Karpas-422 (cell line): ENCODE results near the gene UBASH3A. TPM values are rescaled to one million over a fixed set of nuclear protein-coding genes. Genes with fewer than 3 reads are reported as not detected.

Source experiments
- DNase-seq: peaks from one replicate; pipeline ENCODE4 v3.0.0-alpha.2; 2015
- H2AFZ ChIP-seq: fragments of 200-600 bp; sonication (generic); 2 replicates; pipeline ENCODE4 v1.6.1; 2014; ENCODE audit warnings: antibody characterized with exemption, low read length, mixed read lengths
- H3K27ac ChIP-seq: fragments of 200-600 bp; sonication (generic); 2 replicates; pipeline ENCODE4 v1.5.1; 2014; ENCODE audit warnings: mild to moderate bottlenecking, low read length, moderate library complexity
- H3K27me3 ChIP-seq: fragments of 200-600 bp; sonication (generic); 2 replicates; pipeline ENCODE4 v1.6.1; 2014; ENCODE audit warnings: low read length, mixed read lengths
- H3K36me3 ChIP-seq: fragments of 200-600 bp; sonication (generic); 2 replicates; pipeline ENCODE4 v1.6.1; 2014; ENCODE audit warnings: low read length, mixed read lengths; ENCODE audit not compliant: insufficient read depth
- H3K4me1 ChIP-seq: fragments of 200-600 bp; sonication (generic); 2 replicates; pipeline ENCODE4 v1.6.1; 2014; ENCODE audit warnings: mild to moderate bottlenecking, low read length, mixed read lengths
- H3K4me2 ChIP-seq: fragments of 200-600 bp; sonication (generic); 2 replicates; pipeline ENCODE4 v1.6.1; 2014; ENCODE audit warnings: low read length, low read depth, mild to moderate bottlenecking; ENCODE audit not compliant: poor library complexity, severe bottlenecking
- H3K4me3 ChIP-seq: fragments of 200-600 bp; sonication (generic); 2 replicates; pipeline ENCODE4 v1.5.1; 2014; ENCODE audit warnings: mild to moderate bottlenecking, antibody characterized with exemption, low read length, mixed read lengths
- H3K79me2 ChIP-seq: fragments of 200-600 bp; sonication (generic); 2 replicates; pipeline ENCODE4 v1.6.1; 2014; ENCODE audit warnings: mild to moderate bottlenecking, low read length, mixed read lengths
- H3K9ac ChIP-seq: fragments of 200-600 bp; sonication (generic); 2 replicates; pipeline ENCODE4 v1.6.0; 2014; ENCODE audit warnings: low read length
- H3K9me2 ChIP-seq: fragments of 200-600 bp; sonication (generic), shearing (Covaris generic); replicated peaks from 2 replicates; pipeline ENCODE4 v1.6.0; 2014; ENCODE audit warnings: mild to moderate bottlenecking, low read length, moderate library complexity; ENCODE audit not compliant: insufficient read depth
- H3K9me3 ChIP-seq: fragments of 300-700, 200-600 bp; sonication (generic); 2 replicates; pipeline ENCODE4 v1.6.1; 2014; ENCODE audit warnings: low read length, mixed read lengths
- H4K20me1 ChIP-seq: fragments of 200-600 bp; sonication (generic); 2 replicates; pipeline ENCODE4 v1.6.1; 2014; ENCODE audit warnings: mild to moderate bottlenecking, antibody characterized with exemption, low read length, low read depth; ENCODE audit not compliant: insufficient read depth
- total RNA-seq: library from RNA; depleted of rRNA; stranded (reverse); fragments of >200 nt; shearing (Covaris generic); gene quantifications from 2 replicates; pipeline ENCODE4 v1.2.3, GENCODE V29; 2014; ENCODE audit warnings: low replicate concordance

The UBASH3A gene
- total RNA-seq, 1 experiment from 2014 or later, result not detected

- Histone ChIP-seq H4K20me1 (0 out of 2 replicates have a peak, but pooled peaks cover 6% of the 10 kb centered on the region), H3K4me3 (no peak overlapping the region), H3K9ac (no peak overlapping the region), H3K27ac (no peak overlapping the region), H3K79me2 (no peaks in the 10 kb centered on the region), H3K4me1 (no peaks in the 10 kb centered on the region), H3K9me3 (no peaks in the 10 kb centered on the region), H2AFZ (no peak overlapping the region), H3K36me3 (no peaks in the 10 kb centered on the region), H3K4me2 (no peak overlapping the region), H3K27me3 (no peaks in the 10 kb centered on the region), H3K9me2 (no peaks in the 10 kb centered on the region)
- no peak for DNase-seq
Observed at GRCh38 chr21:42440187-42440792, 36.6 kb downstream of the UBASH3A start.

GRCh38 chr21:42441963-42442362, 38.3 kb downstream of the UBASH3A start:
- Histone ChIP-seq H3K4me2 (no peak overlapping the region), H3K9me2 (no peaks in the 10 kb centered on the region), H4K20me1 (0 out of 2 replicates have a peak, but pooled peaks cover 6% of the 10 kb centered on the region), H3K36me3 (no peaks in the 10 kb centered on the region), H3K27ac (no peak overlapping the region), H3K9ac (no peak overlapping the region), H3K9me3 (no peaks in the 10 kb centered on the region), H3K4me3 (no peak overlapping the region), H3K79me2 (no peaks in the 10 kb centered on the region), H3K4me1 (no peaks in the 10 kb centered on the region), H3K27me3 (no peaks in the 10 kb centered on the region), H2AFZ (no peak overlapping the region)
- no peak for DNase-seq

- no peaks in the 10 kb centered on the region for H3K79me2 ChIP-seq
- H3K9ac ChIP-seq, result no peak overlapping the region
- DNase-seq, result no peak
- no peaks in the 10 kb centered on the region for H3K27me3 ChIP-seq
- H3K4me1 ChIP-seq, result no peaks in the 10 kb centered on the region
- H4K20me1 ChIP-seq, result 0 out of 2 replicates have a peak, but pooled peaks cover 6% of the 10 kb centered on the region
- no peak overlapping the region for H3K27ac ChIP-seq
- H2AFZ ChIP-seq, result no peak overlapping the region
- no peaks in the 10 kb centered on the region for H3K9me2 ChIP-seq
- no peaks in the 10 kb centered on the region for H3K36me3 ChIP-seq
- H3K9me3 ChIP-seq, result no peaks in the 10 kb centered on the region
- no peak overlapping the region for H3K4me2 ChIP-seq
- no peak overlapping the region for H3K4me3 ChIP-seq
Observed at GRCh38 chr21:42443181-42443785, 39.6 kb downstream of the UBASH3A start.

- 0 out of 2 replicates have a peak, but pooled peaks cover 6% of the 10 kb centered on the region for H4K20me1 ChIP-seq
- no peak for DNase-seq
- no peak overlapping the region for H3K4me3 ChIP-seq
- H3K4me2 ChIP-seq, result no peak overlapping the region
- H3K79me2 ChIP-seq, result no peaks in the 10 kb centered on the region
- no peak overlapping the region for H2AFZ ChIP-seq
- H3K27ac ChIP-seq, result no peak overlapping the region
- no peaks in the 10 kb centered on the region for H3K9me2 ChIP-seq
- H3K9ac ChIP-seq, result no peak overlapping the region
- H3K9me3 ChIP-seq, result no peaks in the 10 kb centered on the region
- H3K27me3 ChIP-seq, result no peaks in the 10 kb centered on the region
- no peaks in the 10 kb centered on the region for H3K36me3 ChIP-seq
- H3K4me1 ChIP-seq, result no peaks in the 10 kb centered on the region
Observed at GRCh38 chr21:42443876-42444744, 40.4 kb downstream of the UBASH3A start.

- H3K9me2 ChIP-seq, result no peaks in the 10 kb centered on the region
- H3K4me1 ChIP-seq, result no peaks in the 10 kb centered on the region
- H3K4me3 ChIP-seq, result no peak overlapping the region
- no peak for DNase-seq
- H3K79me2 ChIP-seq, result no peaks in the 10 kb centered on the region
- H3K4me2 ChIP-seq, result no peak overlapping the region
- H3K27me3 ChIP-seq, result no peaks in the 10 kb centered on the region
- no peak overlapping the region for H3K27ac ChIP-seq
- H3K9ac ChIP-seq, result no peak overlapping the region
- 0 out of 2 replicates have a peak, but pooled peaks cover 6% of the 10 kb centered on the region for H4K20me1 ChIP-seq
- H3K9me3 ChIP-seq, result no peaks in the 10 kb centered on the region
- no peaks in the 10 kb centered on the region for H3K36me3 ChIP-seq
- no peak overlapping the region for H2AFZ ChIP-seq
Observed at GRCh38 chr21:42444745-42445059, 41.0 kb downstream of the UBASH3A start.

GRCh38 chr21:42445311-42445710, 41.6 kb downstream of the UBASH3A start:
- Histone ChIP-seq H3K4me2 (no peak overlapping the region), H3K9me3 (no peaks in the 10 kb centered on the region), H3K9ac (no peak overlapping the region), H3K27me3 (no peaks in the 10 kb centered on the region), H3K27ac (no peak overlapping the region), H3K4me1 (no peaks in the 10 kb centered on the region), H3K9me2 (no peaks in the 10 kb centered on the region), H3K79me2 (no peaks in the 10 kb centered on the region), H3K36me3 (no peaks in the 10 kb centered on the region), H4K20me1 (0 out of 2 replicates have a peak, but pooled peaks cover 6% of the 10 kb centered on the region), H3K4me3 (no peak overlapping the region), H2AFZ (no peak overlapping the region)
- DNase-seq, result no peak

- Histone ChIP-seq H4K20me1 (0 out of 2 replicates have a peak, but pooled peaks cover 6% of the 10 kb centered on the region), H3K4me3 (no peak overlapping the region), H3K9ac (no peak overlapping the region), H3K27me3 (no peaks in the 10 kb centered on the region), H3K27ac (no peak overlapping the region), H2AFZ (no peak overlapping the region), H3K9me2 (no peaks in the 10 kb centered on the region), H3K9me3 (no peaks in the 10 kb centered on the region), H3K36me3 (no peaks in the 10 kb centered on the region), H3K4me1 (no peaks in the 10 kb centered on the region), H3K79me2 (no peaks in the 10 kb centered on the region), H3K4me2 (no peak overlapping the region)
- DNase-seq, result no peak
Observed at GRCh38 chr21:42446531-42446930, 42.8 kb downstream of the UBASH3A start.

GRCh38 chr21:42447182-42447581, 43.5 kb downstream of the UBASH3A start:
- Histone ChIP-seq H2AFZ (no peak overlapping the region), H3K9me2 (no peaks in the 10 kb centered on the region), H3K27ac (no peak overlapping the region), H3K4me3 (no peak overlapping the region), H3K27me3 (no peaks in the 10 kb centered on the region), H3K4me2 (no peak overlapping the region), H4K20me1 (no peaks in the 10 kb centered on the region), H3K4me1 (no peaks in the 10 kb centered on the region), H3K9ac (no peak overlapping the region), H3K9me3 (no peaks in the 10 kb centered on the region), H3K36me3 (no peaks in the 10 kb centered on the region), H3K79me2 (no peaks in the 10 kb centered on the region)
- DNase-seq, result no peak
